ENCODE data around the gene IRX3.

IRX3 gene

DNA sequence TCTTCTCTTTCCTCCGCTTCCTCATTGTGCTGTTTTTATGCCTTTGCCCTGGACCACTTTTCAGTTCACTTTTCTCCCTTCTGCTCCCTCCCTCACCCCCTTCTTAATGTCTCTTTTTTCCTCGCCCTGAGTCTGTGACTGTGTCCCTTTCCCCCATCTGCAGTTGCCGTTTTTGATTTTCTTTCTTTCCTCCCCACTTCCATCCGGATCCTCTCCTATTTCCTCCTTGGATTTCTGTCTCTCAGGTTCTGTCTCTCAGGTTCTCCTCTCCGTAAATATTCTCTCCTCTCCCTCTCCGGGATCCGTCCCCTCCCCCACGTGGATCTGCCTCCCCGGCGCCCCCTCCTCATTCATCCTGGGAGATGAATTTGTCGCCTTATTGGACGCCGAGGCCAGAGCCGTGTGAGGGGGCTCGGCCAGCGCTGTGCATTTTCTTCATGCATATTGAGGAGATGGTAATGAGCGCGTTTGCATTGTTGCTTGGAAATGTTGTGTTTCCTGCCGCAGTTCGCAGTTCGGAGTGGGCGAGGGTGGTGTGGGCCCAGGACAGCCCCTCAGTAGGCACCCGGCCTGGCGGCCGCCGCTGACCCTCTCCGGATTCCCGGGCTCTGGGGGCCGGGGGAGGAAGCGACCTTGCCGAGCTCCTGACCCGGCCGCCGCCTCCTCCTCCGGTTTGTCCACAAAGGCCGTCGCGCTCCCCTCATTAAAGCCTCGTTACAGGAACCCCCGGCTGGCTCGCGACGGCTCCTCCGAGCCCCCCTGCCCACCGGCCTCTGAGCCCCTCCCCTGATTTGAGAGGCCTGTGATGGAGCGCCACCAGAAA lies 4.5 kb upstream of the IRX3 start:
- no peak for DNase-seq (ENCODE audit: low read depth)

DNA sequence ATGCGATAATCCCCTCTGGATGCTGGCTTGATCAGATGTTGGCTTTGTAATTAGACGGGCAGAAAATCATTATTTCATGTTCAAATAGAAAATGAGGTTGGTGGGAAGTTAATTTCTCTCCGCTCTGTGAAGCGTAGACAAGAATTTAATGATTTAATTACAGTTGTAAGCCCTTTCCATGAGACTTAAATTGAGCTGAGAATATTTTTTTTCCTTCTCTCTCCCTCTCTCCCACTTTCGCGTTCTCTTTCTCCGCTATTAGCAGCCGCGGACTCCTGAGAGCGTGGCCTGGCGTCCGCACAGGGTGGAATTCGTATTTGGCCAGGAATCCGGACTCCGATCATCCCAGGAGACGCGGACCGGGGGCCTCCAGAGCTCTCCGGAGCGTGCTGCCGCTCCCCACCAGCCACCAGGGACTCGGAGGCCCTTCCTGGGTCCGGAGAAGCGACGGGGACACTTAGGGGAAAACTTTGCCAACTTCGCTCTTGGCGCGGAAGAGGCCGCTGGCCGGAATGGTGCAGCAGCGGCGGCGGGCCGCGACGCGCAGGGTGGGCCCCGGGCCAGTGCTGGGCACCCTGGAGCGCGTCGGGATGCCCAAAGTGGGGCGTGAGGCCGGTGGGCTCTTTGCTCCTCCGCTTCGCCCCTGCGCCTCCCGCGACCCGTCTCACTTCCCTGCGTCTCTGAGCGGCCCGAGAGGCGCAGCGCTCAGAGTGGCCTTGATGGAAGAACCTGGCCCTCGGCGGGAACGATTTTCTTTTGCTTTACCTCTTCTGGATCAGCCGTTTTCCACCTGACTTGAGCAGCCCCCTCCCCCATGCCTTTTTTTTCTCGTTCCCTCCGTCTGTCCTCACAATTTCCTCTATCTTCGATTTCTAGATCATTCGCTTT lies 3.6 kb upstream of the IRX3 start:
- DNase-seq (ENCODE audit: low read depth) = no peak

DNA sequence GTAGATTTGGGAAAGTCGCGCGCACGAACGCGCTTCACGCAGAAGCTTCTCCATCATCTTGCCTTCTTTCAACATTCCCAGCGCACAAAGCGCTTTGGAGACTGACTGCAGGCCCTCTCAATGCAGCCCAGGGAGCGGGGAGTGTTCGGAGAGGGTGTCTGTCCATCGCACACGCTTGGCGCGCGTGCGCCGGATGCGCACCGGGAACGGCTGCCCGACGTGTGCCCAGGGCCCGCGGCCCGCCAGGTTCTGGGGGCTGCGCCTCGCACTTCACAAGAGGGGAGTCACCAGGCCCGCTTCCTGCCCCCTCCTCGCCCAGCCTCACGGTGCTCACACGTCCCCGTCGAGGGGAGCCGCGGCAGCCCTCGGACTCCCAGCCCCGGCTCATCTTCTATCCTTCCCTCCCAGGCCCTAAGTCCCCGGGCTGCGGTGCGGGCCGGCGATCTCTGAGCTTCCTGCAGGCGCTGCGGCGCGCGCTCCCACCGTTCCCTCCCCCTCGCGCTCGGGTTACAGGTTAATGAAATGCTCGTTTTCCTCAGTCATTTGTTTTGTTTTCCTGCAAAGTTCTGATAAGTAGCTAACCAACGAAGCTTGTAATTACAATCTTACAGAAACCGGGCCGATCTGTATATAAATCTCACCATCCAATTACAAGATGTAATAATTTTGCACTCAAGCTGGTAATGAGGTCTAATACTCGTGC lies 2.8 kb upstream of the IRX3 start:
- no peak for DNase-seq (ENCODE audit: low read depth)

DNA sequence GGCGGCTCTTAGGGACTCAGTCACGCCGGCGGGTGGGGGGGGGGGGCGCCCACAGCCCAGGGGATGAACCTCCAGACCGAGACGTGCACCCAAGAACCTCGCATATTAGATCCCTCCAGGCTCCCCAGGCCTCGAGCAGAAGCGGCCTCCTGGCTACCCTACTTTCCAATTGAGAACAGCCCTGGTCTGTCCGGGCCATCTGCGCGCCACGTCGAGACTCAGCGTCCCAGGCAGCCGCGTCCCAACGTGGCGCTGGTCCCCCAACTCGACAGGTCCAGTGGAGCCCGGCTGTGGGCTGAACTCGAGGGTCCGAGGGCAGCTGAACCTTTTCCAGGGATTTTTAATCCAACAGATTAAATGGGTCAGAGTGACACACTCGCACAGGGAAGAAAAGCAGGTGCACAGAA lies 2.3 kb upstream of the IRX3 start:
- no peak for DNase-seq (ENCODE audit: low read depth)

DNA sequence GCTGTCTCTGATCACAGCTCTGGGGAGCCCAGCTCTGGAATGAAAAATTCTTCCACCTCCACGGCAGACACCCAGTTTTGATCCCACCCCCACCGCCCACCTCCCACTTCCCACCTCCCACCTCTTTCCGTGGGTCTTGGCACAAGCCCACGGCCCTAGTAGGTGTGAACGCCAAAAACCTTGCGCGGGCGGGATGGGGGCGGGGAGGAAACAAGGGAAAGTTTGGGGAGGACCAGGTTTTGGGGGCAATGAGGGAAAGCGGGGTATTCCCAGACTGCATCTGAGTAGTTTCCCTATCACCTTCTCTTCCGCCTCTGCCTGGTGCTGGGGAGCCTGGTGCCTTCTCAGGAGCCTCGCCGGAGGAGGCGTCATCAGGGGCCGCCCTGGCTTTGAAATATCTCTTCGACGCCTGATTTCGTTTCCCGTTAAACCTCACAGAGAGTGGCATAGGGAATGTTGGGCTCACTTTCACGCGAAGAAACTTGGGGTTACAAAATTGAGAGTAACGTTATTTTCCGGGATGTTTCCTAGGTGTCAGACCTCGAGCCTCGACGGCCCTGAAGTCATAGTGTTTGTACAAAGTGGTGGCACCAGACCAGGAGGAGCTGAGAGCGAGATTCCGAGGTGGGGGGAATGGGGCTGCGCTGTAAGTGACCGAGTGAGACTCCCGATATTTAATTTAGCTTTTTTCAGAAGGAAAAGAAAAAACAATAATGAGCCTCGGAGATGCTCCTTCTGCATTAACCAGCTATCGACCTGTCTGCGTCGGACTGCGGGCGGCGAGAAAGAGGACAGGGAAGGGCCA lies 1.6 kb upstream of the IRX3 start:
- DNase-seq (ENCODE audit: low read depth) = no peak

DNA sequence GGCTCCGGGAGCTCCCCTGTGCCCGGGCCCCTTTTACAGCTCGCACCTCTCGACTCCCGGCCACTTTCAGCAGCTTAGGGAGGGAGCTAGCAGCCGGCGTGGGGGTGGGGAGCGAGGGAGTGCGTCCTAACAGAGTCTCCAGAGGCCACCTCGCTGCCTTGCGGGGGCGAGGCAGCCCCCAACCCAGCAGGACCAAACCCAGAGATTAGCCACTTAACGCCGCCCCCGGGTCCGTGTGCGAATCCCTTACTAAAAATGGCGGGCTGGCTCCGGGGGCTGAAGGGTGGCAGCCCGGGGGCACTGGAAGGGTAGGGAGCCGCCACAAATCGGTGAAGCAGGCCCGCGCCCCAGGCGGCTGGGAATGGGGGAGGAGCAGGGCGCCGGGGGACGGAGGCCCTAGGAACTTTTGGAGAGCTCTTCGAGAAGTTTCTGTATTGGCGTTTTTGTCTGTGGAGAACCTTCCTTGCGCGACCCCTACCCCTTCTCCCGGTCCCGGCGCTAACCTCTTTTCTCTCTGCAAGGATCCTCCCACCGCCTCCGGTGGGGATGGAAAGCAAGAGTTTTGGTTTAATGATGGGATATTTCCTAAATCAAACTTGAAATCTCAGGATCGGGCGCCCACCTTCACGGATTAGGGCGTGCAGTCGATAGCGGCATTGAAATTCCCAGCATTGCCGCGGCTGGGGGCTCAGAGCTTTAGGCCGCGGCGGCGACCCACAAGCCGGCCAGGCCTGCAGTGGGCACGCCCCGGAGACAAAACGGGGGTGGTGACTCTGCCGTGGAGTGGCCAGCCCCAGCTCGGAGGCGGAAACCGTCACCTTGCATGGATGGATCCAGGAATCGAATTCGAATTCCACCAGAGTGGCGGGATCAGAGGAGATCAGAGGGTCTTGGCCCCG lies 793 bp upstream of the IRX3 start:
- no peak for DNase-seq (ENCODE audit: low read depth)

DNA sequence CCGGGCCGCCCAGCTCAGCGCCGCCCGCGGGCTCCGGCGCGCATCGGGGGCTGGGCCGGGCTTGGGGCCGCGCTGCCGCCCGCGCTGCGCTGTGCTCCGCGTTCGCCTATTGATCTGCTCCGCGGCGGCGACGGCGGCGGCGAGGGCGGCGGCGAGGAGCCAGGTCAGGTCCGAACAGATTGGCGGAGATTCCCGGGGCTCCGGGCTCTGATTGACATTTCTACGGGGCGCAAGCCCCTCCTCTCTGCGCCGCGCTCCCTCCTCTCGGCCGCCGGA lies 559 bp downstream of the IRX3 start:
- no peak for DNase-seq (ENCODE audit: low read depth)

DNA sequence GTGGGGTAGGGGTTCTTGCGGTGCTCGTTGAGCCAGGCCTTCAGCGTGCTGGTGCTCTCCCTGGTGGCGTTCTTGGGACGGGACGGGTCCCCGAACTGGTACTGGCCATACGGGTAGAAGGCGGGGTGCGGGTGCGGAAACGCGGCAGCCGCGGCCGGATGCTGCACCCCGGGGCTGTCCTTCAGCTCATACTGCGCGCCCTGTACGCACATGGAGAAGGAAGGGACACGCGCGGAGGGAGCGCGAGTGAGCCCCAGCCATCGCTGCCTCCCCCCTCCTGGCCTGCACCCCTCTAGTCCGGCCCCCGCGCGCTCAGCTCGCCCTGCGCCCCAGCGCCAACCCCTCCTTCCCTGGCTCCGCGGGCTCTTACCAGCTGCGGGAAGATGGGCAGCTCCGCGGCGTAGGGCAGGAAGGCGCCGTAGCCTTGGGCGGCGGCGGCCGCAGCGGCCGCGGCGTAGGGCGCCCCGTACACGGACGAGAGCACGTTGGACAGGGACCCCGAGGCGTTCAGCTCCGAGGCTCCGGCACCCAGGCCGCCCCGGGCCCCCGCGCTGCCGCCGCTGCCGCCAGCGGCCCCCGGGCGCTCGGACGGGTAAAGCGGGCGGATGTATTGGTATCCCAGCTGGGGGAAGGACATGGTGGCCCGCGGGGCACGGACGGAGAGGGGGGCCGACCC lies 1.0 kb downstream of the IRX3 start:
- DNase-seq (ENCODE audit: low read depth) = no peak

DNA sequence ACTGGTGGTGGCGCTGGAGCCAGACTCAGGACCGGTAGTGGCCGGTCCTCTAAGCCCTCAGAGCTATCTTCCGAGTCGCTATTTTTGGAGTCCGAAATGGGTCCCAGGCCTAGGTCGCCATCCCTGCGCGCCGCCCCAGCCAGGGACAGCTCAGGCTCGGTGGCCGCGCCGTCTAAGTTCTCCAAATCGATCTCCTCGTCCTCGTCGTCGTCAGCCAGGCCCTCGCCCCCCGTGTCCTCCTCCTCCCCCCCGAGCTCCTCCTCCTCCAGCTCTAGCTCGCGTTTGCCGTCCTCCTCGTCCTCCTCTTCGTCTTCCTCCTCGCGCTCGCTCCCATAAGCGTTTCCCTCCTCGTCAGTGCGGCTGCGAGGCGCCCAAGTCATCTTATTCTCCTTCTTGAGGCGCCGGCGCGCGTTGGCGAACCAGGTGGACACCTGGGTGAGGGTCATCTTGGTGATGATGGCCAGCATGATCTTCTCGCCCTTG lies 1.6 kb downstream of the IRX3 start:
- DNase-seq (ENCODE audit: low read depth) = no peak

DNA sequence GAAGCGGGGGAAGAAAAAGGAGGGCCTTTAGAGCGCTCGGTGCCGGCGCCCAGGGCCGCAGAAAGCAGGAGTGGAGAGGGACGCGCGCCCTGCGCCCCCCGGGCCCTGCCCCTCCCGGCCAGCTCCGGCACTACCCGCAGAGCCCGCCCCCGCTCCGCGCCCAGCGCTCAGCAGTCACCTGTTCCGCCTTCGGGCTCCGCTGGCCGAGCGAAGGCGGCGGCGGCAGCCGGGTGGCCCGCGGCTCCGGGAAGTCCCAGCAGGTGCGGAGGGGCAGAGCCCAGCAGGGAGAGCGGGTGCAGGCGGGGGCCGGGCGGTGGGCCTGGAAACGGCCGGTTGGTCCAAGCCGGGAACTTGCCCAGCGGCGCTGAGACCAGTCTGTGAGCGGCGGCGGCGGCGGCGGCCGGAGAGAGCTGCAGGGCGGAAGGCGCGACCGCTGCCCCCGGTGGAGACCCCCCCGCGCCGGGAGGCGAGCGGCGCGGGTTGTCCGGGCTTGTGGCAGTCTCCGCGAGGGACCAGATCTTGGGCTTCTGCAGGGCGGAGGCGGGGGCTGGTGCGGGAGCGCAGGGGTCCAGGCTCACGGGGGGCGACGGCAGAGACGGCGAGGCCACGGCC lies 2.2 kb downstream of the IRX3 start:
- DNase-seq (ENCODE audit: low read depth) = no peak

DNA sequence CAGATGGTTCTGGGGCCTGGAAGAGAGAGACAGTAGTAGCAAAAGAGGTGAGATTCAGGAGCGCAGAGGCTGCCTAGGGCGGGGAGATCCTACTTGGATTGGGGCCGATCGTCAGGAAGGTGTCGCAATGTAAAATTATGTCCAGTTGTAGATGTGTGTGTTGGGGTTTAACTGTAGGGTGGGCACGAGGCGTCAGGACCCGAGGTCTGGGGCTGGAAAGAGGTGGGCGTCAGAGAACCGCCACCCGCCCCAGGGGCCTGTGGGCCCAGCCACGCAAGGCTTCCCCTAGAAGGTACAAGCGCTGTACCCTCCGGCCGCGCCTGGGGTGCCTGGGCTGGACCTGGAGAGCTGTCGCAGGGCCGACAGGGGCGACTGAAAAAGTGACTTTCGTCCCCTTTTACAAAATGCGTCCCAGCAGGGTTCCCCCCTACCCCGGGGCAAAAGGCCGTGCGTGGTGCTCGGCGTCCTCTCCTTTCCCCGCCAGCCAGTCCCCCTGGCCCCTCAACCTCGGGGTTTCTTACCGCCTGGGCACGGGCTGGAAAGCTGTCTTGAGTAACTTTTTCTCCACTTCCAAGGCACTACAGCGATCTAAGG lies 2.8 kb downstream of the IRX3 start:
- DNase-seq (ENCODE audit: low read depth) = no peak

DNA sequence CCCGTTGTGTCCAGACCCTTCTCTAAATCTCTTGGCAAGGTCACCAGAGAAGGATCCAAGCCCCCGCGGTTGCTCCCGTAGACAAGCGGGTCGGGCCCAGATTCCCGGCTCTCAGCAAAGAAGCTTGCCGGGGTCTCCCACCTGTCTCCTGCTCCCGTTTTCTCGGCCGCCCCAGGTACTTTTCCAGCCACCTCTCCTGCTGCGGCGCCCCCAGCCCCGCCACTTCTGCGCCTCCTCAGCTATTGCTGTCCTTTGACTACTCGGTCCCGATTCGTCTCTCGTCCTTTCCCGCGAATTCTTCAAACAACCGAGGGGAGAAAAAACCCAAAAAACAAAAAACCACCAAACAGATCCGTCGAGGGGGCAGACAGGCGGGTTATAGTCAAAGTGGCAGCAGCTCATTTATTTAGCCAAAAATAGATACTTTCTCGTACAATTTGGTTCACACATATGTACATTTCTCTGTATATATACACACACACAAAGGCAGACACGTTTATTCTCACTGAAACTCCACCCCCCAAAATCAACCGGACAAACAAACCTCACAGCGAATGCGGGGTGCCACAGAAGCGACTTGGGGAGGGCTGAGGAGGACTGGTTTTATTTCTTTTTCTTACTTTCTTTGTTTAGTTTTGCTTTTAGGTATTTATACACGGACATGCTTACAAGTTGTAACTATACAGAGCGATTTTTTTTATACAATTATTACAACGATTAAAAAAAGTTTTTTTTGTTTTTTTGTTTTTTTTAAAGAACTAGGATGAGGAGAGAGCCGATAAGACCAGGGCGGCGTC lies 3.5 kb downstream of the IRX3 start:
- DNase-seq (ENCODE audit: low read depth) = no peak

DNA sequence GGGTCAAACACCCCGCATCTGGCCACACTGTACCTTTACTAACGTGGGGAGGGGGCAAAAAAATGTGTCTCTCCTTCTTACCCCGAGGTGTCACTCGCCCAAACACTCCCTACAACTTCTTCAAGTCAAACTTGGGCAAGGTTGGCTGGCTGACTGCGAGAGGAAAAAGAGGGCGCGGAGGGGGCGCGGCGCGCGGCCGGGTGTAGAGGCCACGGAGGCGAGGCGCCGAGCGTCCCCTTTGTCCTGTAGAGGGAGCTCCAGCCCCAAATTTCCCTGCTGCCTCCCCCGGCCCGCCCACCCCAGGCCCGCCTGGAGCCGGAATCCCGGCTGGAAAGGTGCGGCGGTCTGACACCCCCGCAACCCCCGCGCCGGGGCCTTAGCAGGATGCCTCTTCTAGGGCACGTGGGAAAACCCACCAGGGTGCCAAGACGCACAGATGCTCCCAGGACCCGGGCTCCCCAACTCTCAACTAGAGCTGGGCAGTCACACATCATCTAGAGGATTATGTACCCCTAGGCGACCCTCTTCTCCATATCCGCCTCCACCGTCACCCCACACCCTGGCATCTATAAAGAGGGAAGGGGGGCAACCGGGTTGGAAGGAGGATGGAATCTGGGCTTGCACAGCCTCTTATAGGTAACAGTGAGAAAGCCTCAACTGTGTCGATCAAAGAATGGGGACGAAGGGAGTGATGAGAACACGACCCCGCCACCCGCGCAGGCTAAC lies 4.2 kb downstream of the IRX3 start:
- no peak for DNase-seq (ENCODE audit: low read depth)

DNA sequence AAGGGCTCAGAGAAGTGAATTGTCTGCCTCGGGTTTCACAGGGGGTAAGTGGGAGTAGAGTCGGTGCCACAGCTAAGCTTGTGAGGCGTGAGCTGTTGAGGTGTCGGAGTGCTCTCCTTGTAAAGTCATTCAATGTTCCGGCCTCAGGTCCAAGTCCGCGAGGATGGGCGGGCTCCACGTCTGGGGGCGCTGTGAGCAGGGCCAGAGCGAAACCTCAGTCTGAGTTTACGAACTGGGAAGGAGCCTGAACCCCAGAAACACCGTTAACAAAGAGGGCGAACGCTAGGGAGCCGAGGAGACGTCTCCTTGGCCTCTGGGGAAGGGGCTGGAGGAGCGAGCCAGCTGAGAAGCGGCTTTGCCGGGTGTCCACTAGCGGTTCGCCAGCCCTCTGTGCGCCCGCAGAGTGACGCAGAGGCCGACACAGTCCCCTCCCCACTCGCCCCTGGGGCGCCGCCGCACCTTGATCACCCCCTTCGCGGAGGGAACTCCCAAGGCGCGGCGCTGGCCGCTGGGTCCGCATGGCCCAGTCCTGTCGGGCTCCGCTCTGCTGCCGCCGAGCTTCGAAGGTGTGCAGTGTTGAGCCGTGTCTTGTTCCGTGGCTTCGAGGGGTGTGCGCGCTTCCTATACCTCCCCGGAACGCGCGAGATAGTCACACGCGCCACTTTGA lies 4.9 kb downstream of the IRX3 start:
- no peak for DNase-seq (ENCODE audit: low read depth)

DNA sequence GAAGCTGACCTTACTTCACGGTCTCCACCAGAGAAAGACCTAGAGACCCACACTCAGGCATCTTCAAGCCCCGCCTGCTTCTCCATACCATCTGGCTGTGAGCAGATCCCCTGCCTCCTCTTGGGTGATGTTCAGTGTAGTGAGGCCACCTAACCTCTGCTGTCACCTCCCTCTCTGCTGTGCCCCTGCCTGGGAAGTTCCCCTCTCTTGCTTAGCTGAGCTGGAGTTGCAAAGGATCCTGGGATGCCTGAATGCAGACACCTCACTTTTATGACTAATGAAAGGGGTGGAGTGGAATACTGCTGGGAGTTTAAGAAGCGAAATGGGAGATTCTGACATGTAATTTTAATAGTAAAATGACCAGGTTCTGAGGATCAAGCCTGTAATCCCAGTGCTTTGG lies 5.8 kb downstream of the IRX3 start:
- no peak for DNase-seq (ENCODE audit: low read depth)

DNA sequence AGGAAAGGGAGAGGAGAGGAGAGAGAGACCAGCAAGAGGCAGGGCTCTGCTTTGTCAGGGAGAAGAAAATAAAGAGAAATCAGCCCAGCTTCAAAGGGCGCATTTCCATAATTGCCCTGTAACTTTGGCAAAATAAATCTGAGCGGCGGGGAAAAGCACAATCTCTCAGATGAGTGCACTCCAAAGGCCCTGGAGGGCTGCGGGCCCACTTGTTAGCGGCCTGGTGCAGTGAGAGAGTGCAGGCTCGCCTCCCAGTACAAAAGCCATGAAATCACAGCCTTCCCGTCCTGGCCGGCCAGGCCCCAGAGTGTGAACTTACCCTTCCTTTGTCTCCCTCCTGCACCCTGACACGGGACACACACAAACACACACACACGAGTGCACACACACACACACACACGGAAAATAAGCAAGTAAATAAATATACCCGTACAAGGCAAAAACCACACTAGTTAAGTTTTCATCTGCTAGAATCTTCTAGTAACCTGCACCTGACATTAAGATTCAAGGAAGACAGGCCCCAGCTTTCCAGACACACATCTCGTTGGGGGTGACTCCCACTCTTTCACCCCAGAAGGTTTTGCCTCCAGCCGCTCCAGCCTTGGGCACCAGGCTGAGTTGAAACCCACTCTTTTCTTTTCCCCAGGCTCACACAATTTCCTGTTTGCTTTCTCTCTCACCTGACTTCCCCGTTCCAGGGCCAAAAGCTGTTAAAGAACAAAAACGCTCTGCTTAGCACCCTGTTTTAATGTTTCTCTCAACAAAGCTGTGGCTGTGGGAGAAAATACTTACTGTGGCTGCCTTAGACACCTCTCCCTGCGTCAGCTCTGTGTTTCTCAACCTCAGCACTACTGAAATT lies 8.5 kb downstream of the IRX3 start:
- DNase-seq (ENCODE audit: low read depth) = no peak

All from activated T-cell treated with anti-CD3 and anti-CD28 coated beads for 24 hours (primary cell).